HepG2 (cell line): ENCODE measurements around the gene IVD. TPM values are rescaled to one million over a fixed set of nuclear protein-coding genes. Genes with fewer than 3 reads are reported as not detected.

Experiments used
- ARNTL ChIP-seq: sonication (generic); formaldehyde crosslinking; IDR thresholded peaks from 2 replicates; pipeline ENCODE4 v1.4.0; 2020; ENCODE audit warnings: mild to moderate bottlenecking, missing genetic modification reagents
- CEBPB ChIP-seq: IDR thresholded peaks from 2 replicates; pipeline ENCODE4 v1.6.1; 2011; ENCODE audit warnings: low read depth, low read length, improper control_type of control experiment, borderline replicate concordance
- CENPBD1 ChIP-seq: sonication (generic); formaldehyde crosslinking; IDR thresholded peaks from 2 replicates; pipeline ENCODE4 v1.8.0; 2022; ENCODE audit warnings: missing genetic modification reagents, low read depth, mild to moderate bottlenecking, borderline replicate concordance
- CREB1 ChIP-seq, 2 experiments: fragments of 450-650 bp in 1 of 2; IDR thresholded peaks; 2 replicates each; pipeline ENCODE4 v1.6.1; 2016 to 2017; ENCODE audit warnings: control low read depth in 1 of 2, mild to moderate bottlenecking in 1 of 2, missing compliant biosample characterization in 1 of 2, missing genetic modification characterization in 1 of 2
- JUN ChIP-seq: sonication (generic); formaldehyde crosslinking; IDR thresholded peaks from 2 replicates; pipeline ENCODE4 v1.4.0; 2020; ENCODE audit warnings: mild to moderate bottlenecking, missing genetic modification reagents
- MAFF ChIP-seq: IDR thresholded peaks from 2 replicates; pipeline ENCODE4 v1.6.1; 2011; ENCODE audit warnings: low read depth, low read length, improper control_type of control experiment
- MAFK ChIP-seq, 2 experiments: IDR thresholded peaks in 1 of 2; conservative IDR thresholded peaks in 1 of 2; 2 replicates each; pipeline ENCODE4 v1.6.1; 2011; ENCODE audit warnings: improper control_type of control experiment in 2 of 2, low read length in 2 of 2
- NFE2 ChIP-seq: sonication (generic); formaldehyde crosslinking; IDR thresholded peaks from 2 replicates; pipeline ENCODE4 v1.4.0; 2020; ENCODE audit warnings: missing genetic modification reagents
- RFX5 ChIP-seq: IDR thresholded peaks from 2 replicates; pipeline ENCODE4 v1.6.1; 2011; ENCODE audit warnings: low read depth, low read length, improper control_type of control experiment
- RFXAP ChIP-seq: sonication (generic); formaldehyde crosslinking; IDR thresholded peaks from 2 replicates; pipeline ENCODE4 v1.4.0; 2020; ENCODE audit warnings: missing genetic modification reagents, borderline replicate concordance
- SMAD1 ChIP-seq: sonication (generic); formaldehyde crosslinking; IDR thresholded peaks from 2 replicates; pipeline ENCODE4 v1.4.0; 2020; ENCODE audit warnings: missing genetic modification reagents, low read depth, mild to moderate bottlenecking, borderline replicate concordance
- SRSF9 ChIP-seq: fragments of 200-400 bp; formaldehyde crosslinking; IDR thresholded peaks from 2 replicates; pipeline ENCODE4 v1.6.1; 2018; ENCODE audit warnings: borderline replicate concordance, mild to moderate bottlenecking, low read depth, low read length; ENCODE audit not compliant: insufficient read depth, poor library complexity, severe bottlenecking
- SRY ChIP-seq: sonication (generic); formaldehyde crosslinking; IDR thresholded peaks from 2 replicates; pipeline ENCODE4 v1.8.0; 2022; ENCODE audit warnings: mild to moderate bottlenecking, missing genetic modification reagents
- TFDP2 ChIP-seq: sonication (generic); formaldehyde crosslinking; IDR thresholded peaks from 2 replicates; pipeline ENCODE4 v1.4.0; 2020; ENCODE audit warnings: missing genetic modification reagents
- ZBTB33 ChIP-seq: sonication (generic); formaldehyde crosslinking; IDR thresholded peaks from 2 replicates; pipeline ENCODE4 v1.4.0; 2020; ENCODE audit warnings: missing genetic modification reagents
- ZBTB38 ChIP-seq: sonication (generic); formaldehyde crosslinking; IDR thresholded peaks from 2 replicates; pipeline ENCODE4 v1.5.1; 2020; ENCODE audit warnings: mild to moderate bottlenecking, missing genetic modification reagents
- ZGPAT ChIP-seq: IDR thresholded peaks from 2 replicates; pipeline ENCODE4 v1.6.1; 2016; ENCODE audit warnings: mild to moderate bottlenecking
- ZKSCAN1 ChIP-seq: fragments of 150-350 bp; IDR thresholded peaks from 2 replicates; pipeline ENCODE4 v1.6.1; 2014; ENCODE audit warnings: low read length
- ZNF317 ChIP-seq: sonication (generic); formaldehyde crosslinking; IDR thresholded peaks from 2 replicates; pipeline ENCODE4 v1.5.0; 2020; ENCODE audit warnings: mild to moderate bottlenecking, missing genetic modification reagents
- ZNF460 ChIP-seq: sonication (generic); formaldehyde crosslinking; IDR thresholded peaks from 2 replicates; pipeline ENCODE4 v1.5.1; 2020; ENCODE audit warnings: missing genetic modification reagents, mild to moderate bottlenecking, borderline replicate concordance
- ZNF672 ChIP-seq: sonication (generic); formaldehyde crosslinking; IDR thresholded peaks from 2 replicates; pipeline ENCODE4 v1.8.1; 2022; ENCODE audit warnings: missing genetic modification reagents
- polyA plus RNA-seq, 8 experiments: library from polyadenylated mRNA; depleted of rRNA in 3 of 8; stranded (reverse) in 7 of 8; unstranded in 1 of 8; fragments of >200 nt; fragmentation: Illumina TruSeq in 4 of 8; extraction: Trizol in 4 of 8; gene quantifications; 2 replicates each; pipeline versions ENCODE4 v1.2.1 to v1.2.3, GENCODE V29; 2011 to 2016; ENCODE audit warnings: low read depth in 4 of 8, missing spikeins in 1 of 8, mixed read lengths in 1 of 8; ENCODE audit not compliant: insufficient read depth in 1 of 8
- total RNA-seq, 5 experiments: library from RNA; depleted of rRNA; stranded (reverse); fragments of >200 nt; fragmentation: Illumina TruSeq; extraction: Trizol; gene quantifications; 2 replicates each; pipeline ENCODE4 v1.2.3, GENCODE V29; 2016; ENCODE audit warnings: low read depth in 1 of 5

The IVD gene
- total and polyA plus RNA-seq, 2 of the 13 experiments (the other 11 are each of a cell fraction or from before 2014, with no cell fraction given) = 48.0 to 53.9 TPM

- TF ChIP-seq ZBTB33 (peak; percentile 60), MAFK (conservative IDR thresholded peaks at IDR 0.05 in 1 of 2, IDR thresholded peaks at IDR 0.05 in 1 of 2; ENCODE audit: low read length in 2 of 2) (peak; percentile 58 to 84), SMAD1 (no peak), NFE2 (no peak), TFDP2 (CRISPR knock-in tag) (no peak), ZKSCAN1 (no peak), ZBTB38 (peak; percentile 43; the same call in 1 of the 2 replicates), ZNF460 (CRISPR knock-in tag) (peak; percentile 49; the same call in 1 of the 2 replicates), JUN (CRISPR knock-in tag) (no peak), CENPBD1 (no peak), RFX5 (0 out of 2 replicates have a peak, but pooled peaks have one; percentile 7), CEBPB (peak; percentile 87), CREB1 (IDR thresholded peaks at IDR 0.05) (no peak), CREB1 (CRISPR knock-in tag; IDR thresholded peaks at IDR 0.05) (0 out of 2 replicates have a peak, but pooled peaks have one; percentile 14), ZNF317 (CRISPR knock-in tag) (no peak), RFXAP (CRISPR knock-in tag) (peak; percentile 75; the same call in 1 of the 2 replicates), MAFF (peak; percentile 73), SRY (no peak), ARNTL (CRISPR knock-in tag) (no peak), ZGPAT (peak; percentile 24; the same call in 1 of the 2 replicates), ZNF672 (no peak), SRSF9 (no peak)
These were observed 16.4 kb upstream of the IVD start (continued) for GRCh38 chr15:40388941-40389823.
